K562 (cell line): Measurements from ENCODE around the gene LRRN3. TPM values are rescaled to one million over a fixed set of nuclear protein-coding genes. Genes with fewer than 3 reads are reported as not detected.

ENCODE experiments used
- ATAC-seq: fragments of 200-7000 bp; cut with Tn5 transposase; 3 replicates; pipeline ENCODE4 v1.9.1; 2020; ENCODE audit warnings: moderate library complexity
- BruUV-seq: library from RNA; stranded (reverse); fragments of 400-500 nt; replicated peaks from 2 replicates; lab custom pipeline; 2021; lab: Mats Ljungman, UMichigan
- CTCF ChIA-PET: fragments of 300-600 bp; formaldehyde crosslinking; extraction: SDS; loops from one replicate; lab custom pipeline; 2021; ENCODE audit warnings: low intra/inter-chr PET ratio; lab: Yijun Ruan, JAX
- POLR2A ChIA-PET: fragments of 300-600, 350-650 bp; sonication (Branson Sonifier 250); formaldehyde crosslinking; extraction: SDS; loops from one replicate; lab custom pipeline; 2021; ENCODE audit warnings: antibody characterized with exemption, inconsistent platforms; lab: Yijun Ruan, JAX
- DNase-seq, 4 experiments: peaks; one replicate each; pipeline versions ENCODE4 v3.0.0 to v3.0.0-alpha.2; 2011 to 2018; ENCODE audit warnings: low spot score in 3 of 4, mixed read lengths in 3 of 4; ENCODE audit errors: extremely low read depth in 1 of 4
- FAIRE-seq: peaks from 2 replicates; lab custom pipeline; 2011; peaks lifted over from hg19 to GRCh38; lab: Jason Lieb, UNC
- H2AFZ ChIP-seq: 2 replicates; pipeline ENCODE4 v1.6.0; 2011; ENCODE audit warnings: low read depth, low read length, control low read depth, inconsistent platforms
- H3K27ac ChIP-seq: fragments of 200-600 bp; 3 replicates; pipeline ENCODE4 v1.8.0; 2011; ENCODE audit warnings: low read depth, mild to moderate bottlenecking, control low read depth, inconsistent platforms, low read length, moderate library complexity, mixed read lengths; ENCODE audit errors: extremely low read depth
- H3K27me3 ChIP-seq, 2 experiments: fragments of 300-600 bp in 1 of 2; 2 replicates in 1 of 2; 3 replicates in 1 of 2; pipeline versions ENCODE4 v1.6.0 to v1.8.0; 2011; ENCODE audit warnings: inconsistent platforms in 2 of 2, low read length in 2 of 2, mild to moderate bottlenecking in 1 of 2, mixed read lengths in 1 of 2, moderate library complexity in 1 of 2; ENCODE audit not compliant: control insufficient read depth in 2 of 2, insufficient read depth in 2 of 2
- H3K36me3 ChIP-seq: fragments of 300-600 bp; 3 replicates; pipeline ENCODE4 v1.8.0; 2011; ENCODE audit warnings: mild to moderate bottlenecking, low read length, inconsistent platforms; ENCODE audit not compliant: control insufficient read depth, insufficient read depth
- H3K4me1 ChIP-seq, 2 experiments: fragments of 200-600 bp in 1 of 2; replicated peaks in 1 of 2; 2 replicates in 1 of 2; 3 replicates in 1 of 2; pipeline versions ENCODE4 v1.5.1 to v1.8.0; 2011; ENCODE audit warnings: inconsistent platforms in 2 of 2, low read length in 2 of 2, mild to moderate bottlenecking in 1 of 2, mixed read lengths in 1 of 2, moderate library complexity in 1 of 2; ENCODE audit not compliant: control insufficient read depth in 2 of 2, insufficient read depth in 2 of 2
- H3K4me2 ChIP-seq: 2 replicates; pipeline ENCODE4 v1.6.1; 2011; ENCODE audit warnings: low read length, control low read depth, inconsistent platforms, mixed read lengths; ENCODE audit not compliant: insufficient read depth
- H3K4me3 ChIP-seq: fragments of 200-600 bp; sonication (generic), shearing (Covaris generic); 2 replicates; pipeline ENCODE4 v1.5.1; 2016; ENCODE audit warnings: control low read depth, inconsistent platforms
- H3K79me2 ChIP-seq: fragments of 200-600 bp; 3 replicates; pipeline ENCODE4 v1.8.0; 2011; ENCODE audit warnings: low read length, inconsistent platforms; ENCODE audit not compliant: control insufficient read depth, insufficient read depth
- H3K9ac ChIP-seq, 2 experiments: 2 replicates each; pipeline versions ENCODE4 v1.6.0 to v1.6.1; 2011; ENCODE audit warnings: low read depth in 2 of 2, low read length in 2 of 2, control low read depth in 1 of 2, inconsistent platforms in 1 of 2, mild to moderate bottlenecking in 1 of 2, mixed read lengths in 1 of 2; ENCODE audit not compliant: insufficient read depth in 1 of 2
- H3K9me1 ChIP-seq: one replicate; pipeline ENCODE4 v1.6.0; 2011; ENCODE audit warnings: inconsistent platforms, mild to moderate bottlenecking, low read length, moderate library complexity; ENCODE audit not compliant: control insufficient read depth, insufficient read depth
- H3K9me3 ChIP-seq: replicated peaks from 2 replicates; pipeline ENCODE4 v1.5.1; 2011; ENCODE audit warnings: low read depth, low read length, inconsistent platforms; ENCODE audit not compliant: control insufficient read depth, insufficient read depth
- H4K20me1 ChIP-seq: replicated peaks from 2 replicates; pipeline ENCODE4 v1.6.1; 2011; ENCODE audit warnings: low read length, inconsistent platforms, mixed read lengths; ENCODE audit not compliant: control insufficient read depth, insufficient read depth
- ARID2 ChIP-seq: fragments of 450-650 bp; IDR thresholded peaks from 2 replicates; pipeline ENCODE4 v1.6.1; 2017; ENCODE audit warnings: antibody characterized with exemption, mild to moderate bottlenecking
- ATF7 ChIP-seq: fragments of 450-650 bp; IDR thresholded peaks from 2 replicates; pipeline ENCODE4 v1.7.1; 2014; ENCODE audit warnings: mild to moderate bottlenecking, moderate library complexity
- CREM ChIP-seq: IDR thresholded peaks from 2 replicates; pipeline ENCODE4 v1.6.1; 2014; ENCODE audit warnings: antibody characterized with exemption, low read depth
- HDAC2 ChIP-seq: fragments of 450-650 bp; IDR thresholded peaks from 2 replicates; pipeline ENCODE4 v1.6.1; 2016; ENCODE audit warnings: mild to moderate bottlenecking
- MAFK ChIP-seq: IDR thresholded peaks from 2 replicates; pipeline ENCODE4 v1.6.1; 2011; ENCODE audit warnings: low read length, improper control_type of control experiment
- MYNN ChIP-seq, 2 experiments: sonication (generic); formaldehyde crosslinking in 1 of 2; IDR thresholded peaks; 2 replicates each; pipeline versions ENCODE4 v1.5.0 to v1.6.1; 2016 to 2020; ENCODE audit warnings: antibody characterized with exemption in 1 of 2, missing genetic modification reagents in 1 of 2
- NCOR1 ChIP-seq: fragments of 450-650 bp; IDR thresholded peaks from 2 replicates; pipeline ENCODE4 v1.6.1; 2016; ENCODE audit warnings: mild to moderate bottlenecking, moderate library complexity
- NFATC3 ChIP-seq: fragments of 450-650 bp; IDR thresholded peaks from 2 replicates; pipeline ENCODE4 v1.6.1; 2017; ENCODE audit warnings: mild to moderate bottlenecking
- SPI1 ChIP-seq: IDR thresholded peaks from 2 replicates; pipeline ENCODE4 v1.6.1; 2011; ENCODE audit warnings: low read depth, low read length, control low read depth, borderline replicate concordance
- SRF ChIP-seq, 2 experiments: fragments of 250-450, 450-650 bp in 1 of 2; sonication (Bioruptor Pico) in 1 of 2; sonication (generic) in 1 of 2; formaldehyde crosslinking; IDR thresholded peaks; 2 replicates each; pipeline versions ENCODE4 v1.5.0 to v1.5.1; 2020 to 2022; ENCODE audit warnings: mild to moderate bottlenecking in 1 of 2, missing genetic modification reagents in 1 of 2
- ZNF77 ChIP-seq: fragments of 250-450 bp; sonication (Bioruptor Pico); IDR thresholded peaks from 2 replicates; pipeline ENCODE4 v1.5.0; 2020
- WGBS: fragments of 100-300 bp; shearing (Covaris generic); methylation state at CpG from one replicate; pipeline ENCODE4 v1.1.6; 2016; ENCODE audit warnings: low coverage, mixed read lengths; ENCODE audit not compliant: insufficient coverage; ENCODE audit errors: missing lambda C conversion rate; 5-methylcytosine and 5-hydroxymethylcytosine counted together
- in situ Hi-C: fragments of 300-500 bp; cut with MboI; formaldehyde crosslinking; loops from 4 replicates; pipeline ENCODE4 v1.15.0; 2018; ENCODE audit warnings: inconsistent platforms, mixed read lengths
- intact Hi-C: fragments of 100-400 bp; cut with micrococcal nuclease; formaldehyde crosslinking; loops from 2 replicates; pipeline ENCODE4 v1.14.2; 2022
- polyA plus RNA-seq, 8 experiments: library from polyadenylated mRNA; depleted of rRNA in 4 of 8; stranded (reverse) in 5 of 8; unstranded in 3 of 8; fragments of >200 nt; fragmentation: Nextera tagmentation in 2 of 8; fragmentation: Illumina TruSeq in 1 of 8; extraction: Ambion mirVana in 2 of 8; extraction: Trizol in 1 of 8; gene quantifications; 2 replicates each; pipeline versions ENCODE4 v1.2.1 to v1.2.3, GENCODE V29; 2011 to 2014; ENCODE audit warnings: inconsistent platforms in 1 of 8, missing spikeins in 1 of 8
- total RNA-seq, 7 experiments: library from RNA; depleted of rRNA in 6 of 7; stranded (reverse); fragments of >200 nt in 6 of 7; fragmentation: Illumina TruSeq in 2 of 7; extraction: Trizol in 2 of 7; gene quantifications; 2 replicates each; pipeline versions ENCODE4 v1.2.1 to v1.2.3, GENCODE V29; 2011 to 2021; ENCODE audit warnings: low replicate concordance in 1 of 7
- TF ChIP-seq, protein P1 (sequence below): fragments of 200-800 bp; sonication (Bioruptor generic); IDR thresholded peaks from 2 replicates; pipeline ENCODE4 v1.6.1; 2016; ENCODE audit warnings: missing genetic modification characterization, missing compliant biosample characterization
- TF ChIP-seq, protein P2 (sequence below): fragments of 450-650 bp; formaldehyde crosslinking; IDR thresholded peaks from 2 replicates; pipeline ENCODE4 v1.4.0; 2020; ENCODE audit warnings: mild to moderate bottlenecking, moderate library complexity
- TF ChIP-seq, protein P3 (sequence below): sonication (generic); formaldehyde crosslinking; IDR thresholded peaks from 2 replicates; pipeline ENCODE4 v1.8.0; 2022; ENCODE audit warnings: mild to moderate bottlenecking, missing genetic modification reagents

The LRRN3 gene
- total and polyA plus RNA-seq, 9 of the 15 experiments (the other 6 are each of a cell fraction or from before 2014, with no cell fraction given) = 0.05 to 1.00 (median 0.20) TPM; not detected in 1

- no TSS peak for BruUV-seq
- intact Hi-C loops = no loop called here
- DNase-seq (no peak), ATAC-seq (no peak; the same call in 2 of the 3 replicates), FAIRE-seq (no peak)
- Histone ChIP-seq H3K36me3 (no peaks in the 10 kb centered on the region), H3K4me1 (no peaks in the 10 kb centered on the region), H3K4me3 (no peak overlapping the region), H3K27me3 (no peaks in the 10 kb centered on the region), H4K20me1 (no peaks in the 10 kb centered on the region), H3K9me1 (no peaks in the 10 kb centered on the region), H3K79me2 (no peaks in the 10 kb centered on the region), H3K9ac (no peak overlapping the region), H3K4me2 (no peak overlapping the region), H3K9me3 (no peaks in the 10 kb centered on the region), H2AFZ (no peak overlapping the region), H3K27ac (no peak overlapping the region)
- in situ Hi-C loops = no loop called here
- POLR2A ChIA-PET = no interaction called here
- 92% methylated on average over 1 of the region's 1 CpG for WGBS
- CTCF ChIA-PET = no interaction called here
- TF ChIP-seq, protein P1, sequence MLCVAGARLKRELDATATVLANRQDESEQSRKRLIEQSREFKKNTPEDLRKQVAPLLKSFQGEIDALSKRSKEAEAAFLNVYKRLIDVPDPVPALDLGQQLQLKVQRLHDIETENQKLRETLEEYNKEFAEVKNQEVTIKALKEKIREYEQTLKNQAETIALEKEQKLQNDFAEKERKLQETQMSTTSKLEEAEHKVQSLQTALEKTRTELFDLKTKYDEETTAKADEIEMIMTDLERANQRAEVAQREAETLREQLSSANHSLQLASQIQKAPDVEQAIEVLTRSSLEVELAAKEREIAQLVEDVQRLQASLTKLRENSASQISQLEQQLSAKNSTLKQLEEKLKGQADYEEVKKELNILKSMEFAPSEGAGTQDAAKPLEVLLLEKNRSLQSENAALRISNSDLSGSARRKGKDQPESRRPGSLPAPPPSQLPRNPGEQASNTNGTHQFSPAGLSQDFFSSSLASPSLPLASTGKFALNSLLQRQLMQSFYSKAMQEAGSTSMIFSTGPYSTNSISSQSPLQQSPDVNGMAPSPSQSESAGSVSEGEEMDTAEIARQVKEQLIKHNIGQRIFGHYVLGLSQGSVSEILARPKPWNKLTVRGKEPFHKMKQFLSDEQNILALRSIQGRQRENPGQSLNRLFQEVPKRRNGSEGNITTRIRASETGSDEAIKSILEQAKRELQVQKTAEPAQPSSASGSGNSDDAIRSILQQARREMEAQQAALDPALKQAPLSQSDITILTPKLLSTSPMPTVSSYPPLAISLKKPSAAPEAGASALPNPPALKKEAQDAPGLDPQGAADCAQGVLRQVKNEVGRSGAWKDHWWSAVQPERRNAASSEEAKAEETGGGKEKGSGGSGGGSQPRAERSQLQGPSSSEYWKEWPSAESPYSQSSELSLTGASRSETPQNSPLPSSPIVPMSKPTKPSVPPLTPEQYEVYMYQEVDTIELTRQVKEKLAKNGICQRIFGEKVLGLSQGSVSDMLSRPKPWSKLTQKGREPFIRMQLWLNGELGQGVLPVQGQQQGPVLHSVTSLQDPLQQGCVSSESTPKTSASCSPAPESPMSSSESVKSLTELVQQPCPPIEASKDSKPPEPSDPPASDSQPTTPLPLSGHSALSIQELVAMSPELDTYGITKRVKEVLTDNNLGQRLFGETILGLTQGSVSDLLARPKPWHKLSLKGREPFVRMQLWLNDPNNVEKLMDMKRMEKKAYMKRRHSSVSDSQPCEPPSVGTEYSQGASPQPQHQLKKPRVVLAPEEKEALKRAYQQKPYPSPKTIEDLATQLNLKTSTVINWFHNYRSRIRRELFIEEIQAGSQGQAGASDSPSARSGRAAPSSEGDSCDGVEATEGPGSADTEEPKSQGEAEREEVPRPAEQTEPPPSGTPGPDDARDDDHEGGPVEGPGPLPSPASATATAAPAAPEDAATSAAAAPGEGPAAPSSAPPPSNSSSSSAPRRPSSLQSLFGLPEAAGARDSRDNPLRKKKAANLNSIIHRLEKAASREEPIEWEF (CRISPR knock-in tag) = no peak
- TF ChIP-seq ARID2 (no peak), HDAC2 (no peak), MYNN (IDR thresholded peaks at IDR 0.05) (no peak), MYNN (CRISPR knock-in tag; IDR thresholded peaks at IDR 0.05) (no peak), ATF7 (peak; percentile 87), MAFK (no peak), CREM (no peak), ZNF77 (no peak), SRF (CRISPR knock-in tag; IDR thresholded peaks at IDR 0.05) (no peak), SPI1 (no peak), NFATC3 (no peak), NCOR1 (no peak)
- TF ChIP-seq, protein P2, sequence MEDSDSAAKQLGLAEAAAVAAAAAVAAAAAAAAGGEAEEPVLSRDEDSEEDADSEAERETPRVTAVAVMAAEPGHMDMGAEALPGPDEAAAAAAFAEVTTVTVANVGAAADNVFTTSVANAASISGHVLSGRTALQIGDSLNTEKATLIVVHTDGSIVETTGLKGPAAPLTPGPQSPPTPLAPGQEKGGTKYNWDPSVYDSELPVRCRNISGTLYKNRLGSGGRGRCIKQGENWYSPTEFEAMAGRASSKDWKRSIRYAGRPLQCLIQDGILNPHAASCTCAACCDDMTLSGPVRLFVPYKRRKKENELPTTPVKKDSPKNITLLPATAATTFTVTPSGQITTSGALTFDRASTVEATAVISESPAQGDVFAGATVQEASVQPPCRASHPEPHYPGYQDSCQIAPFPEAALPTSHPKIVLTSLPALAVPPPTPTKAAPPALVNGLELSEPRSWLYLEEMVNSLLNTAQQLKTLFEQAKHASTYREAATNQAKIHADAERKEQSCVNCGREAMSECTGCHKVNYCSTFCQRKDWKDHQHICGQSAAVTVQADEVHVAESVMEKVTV (CRISPR knock-in tag) = no peak
- TF ChIP-seq, protein P3, sequence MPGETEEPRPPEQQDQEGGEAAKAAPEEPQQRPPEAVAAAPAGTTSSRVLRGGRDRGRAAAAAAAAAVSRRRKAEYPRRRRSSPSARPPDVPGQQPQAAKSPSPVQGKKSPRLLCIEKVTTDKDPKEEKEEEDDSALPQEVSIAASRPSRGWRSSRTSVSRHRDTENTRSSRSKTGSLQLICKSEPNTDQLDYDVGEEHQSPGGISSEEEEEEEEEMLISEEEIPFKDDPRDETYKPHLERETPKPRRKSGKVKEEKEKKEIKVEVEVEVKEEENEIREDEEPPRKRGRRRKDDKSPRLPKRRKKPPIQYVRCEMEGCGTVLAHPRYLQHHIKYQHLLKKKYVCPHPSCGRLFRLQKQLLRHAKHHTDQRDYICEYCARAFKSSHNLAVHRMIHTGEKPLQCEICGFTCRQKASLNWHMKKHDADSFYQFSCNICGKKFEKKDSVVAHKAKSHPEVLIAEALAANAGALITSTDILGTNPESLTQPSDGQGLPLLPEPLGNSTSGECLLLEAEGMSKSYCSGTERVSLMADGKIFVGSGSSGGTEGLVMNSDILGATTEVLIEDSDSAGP (CRISPR knock-in tag) = no peak
Measured at GRCh38 chr7:111113263-111114017, 22.5 kb downstream of the LRRN3 start.
